Measurements from ENCODE around the gene SMYD3.

The SMYD3 gene

DNA sequence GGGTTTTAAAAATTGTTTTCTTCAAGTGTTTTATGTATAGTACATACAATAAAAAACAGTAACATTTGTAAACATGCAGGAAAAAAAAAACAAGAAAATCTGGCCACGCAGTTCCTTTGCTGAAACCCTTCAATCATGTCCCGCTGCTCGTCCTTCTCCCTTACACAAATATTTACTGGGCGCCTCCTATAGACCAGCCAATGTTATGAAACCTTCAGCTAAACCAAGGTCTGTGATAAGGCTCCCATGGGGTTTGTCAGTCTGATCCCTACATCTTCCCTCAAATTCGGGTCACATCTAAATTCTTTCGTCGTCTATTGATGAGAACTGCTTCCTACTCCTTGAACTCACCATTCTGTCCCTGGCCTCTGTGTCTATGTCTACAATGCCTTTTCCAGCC lies 583.9 kb downstream of the SMYD3 start:
- no peaks in the 10 kb centered on the region for H3K27me3 Mint-ChIP-seq (ENCODE audit: low read depth, poor library complexity)
- peaks cover 13% of the 10 kb centered on the region for H3K36me3 Mint-ChIP-seq (ENCODE audit: low read depth)
- H3K4me1 Mint-ChIP-seq: peaks cover 26% of the 10 kb centered on the region
- peaks cover 9% of the 10 kb centered on the region for H3K9me3 Mint-ChIP-seq
- no peak for DNase-seq
- H3K4me3 Mint-ChIP-seq: no peak overlapping the region
- no peak overlapping the region for H3K27ac Mint-ChIP-seq
- TF ChIP-seq, protein P1, sequence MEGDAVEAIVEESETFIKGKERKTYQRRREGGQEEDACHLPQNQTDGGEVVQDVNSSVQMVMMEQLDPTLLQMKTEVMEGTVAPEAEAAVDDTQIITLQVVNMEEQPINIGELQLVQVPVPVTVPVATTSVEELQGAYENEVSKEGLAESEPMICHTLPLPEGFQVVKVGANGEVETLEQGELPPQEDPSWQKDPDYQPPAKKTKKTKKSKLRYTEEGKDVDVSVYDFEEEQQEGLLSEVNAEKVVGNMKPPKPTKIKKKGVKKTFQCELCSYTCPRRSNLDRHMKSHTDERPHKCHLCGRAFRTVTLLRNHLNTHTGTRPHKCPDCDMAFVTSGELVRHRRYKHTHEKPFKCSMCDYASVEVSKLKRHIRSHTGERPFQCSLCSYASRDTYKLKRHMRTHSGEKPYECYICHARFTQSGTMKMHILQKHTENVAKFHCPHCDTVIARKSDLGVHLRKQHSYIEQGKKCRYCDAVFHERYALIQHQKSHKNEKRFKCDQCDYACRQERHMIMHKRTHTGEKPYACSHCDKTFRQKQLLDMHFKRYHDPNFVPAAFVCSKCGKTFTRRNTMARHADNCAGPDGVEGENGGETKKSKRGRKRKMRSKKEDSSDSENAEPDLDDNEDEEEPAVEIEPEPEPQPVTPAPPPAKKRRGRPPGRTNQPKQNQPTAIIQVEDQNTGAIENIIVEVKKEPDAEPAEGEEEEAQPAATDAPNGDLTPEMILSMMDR (IDR thresholded peaks at IDR 0.05): no peak

GRCh38 chr1:245921417-245921816 lies 585.7 kb downstream of the SMYD3 start:
- Mint-ChIP-seq H3K27ac (no peak overlapping the region), H3K4me1 (peaks cover 9% of the 10 kb centered on the region), H3K27me3 (ENCODE audit: low read depth, poor library complexity) (peaks cover 6% of the 10 kb centered on the region), H3K9me3 (peaks cover 9% of the 10 kb centered on the region), H3K4me3 (no peak overlapping the region), H3K36me3 (ENCODE audit: low read depth) (peaks cover 13% of the 10 kb centered on the region)
- TF ChIP-seq, protein P1 (IDR thresholded peaks at IDR 0.05): no peak
- no peak for DNase-seq

GRCh38 chr1:245917403-245917802 lies 589.7 kb downstream of the SMYD3 start:
- H3K4me1 Mint-ChIP-seq: no peaks in the 10 kb centered on the region
- H3K36me3 Mint-ChIP-seq (ENCODE audit: low read depth): peaks cover 20% of the 10 kb centered on the region
- DNase-seq: no peak
- H3K27ac Mint-ChIP-seq: no peak overlapping the region
- peaks cover 6% of the 10 kb centered on the region for H3K27me3 Mint-ChIP-seq (ENCODE audit: low read depth, poor library complexity)
- H3K4me3 Mint-ChIP-seq: no peak overlapping the region
- H3K9me3 Mint-ChIP-seq: peaks cover 12% of the 10 kb centered on the region
- TF ChIP-seq, protein P1 (IDR thresholded peaks at IDR 0.05): no peak

GRCh38 chr1:245915841-245916240 lies 591.2 kb downstream of the SMYD3 start:
- TF ChIP-seq, protein P1 (IDR thresholded peaks at IDR 0.05): no peak
- no peaks in the 10 kb centered on the region for H3K4me1 Mint-ChIP-seq
- H3K9me3 Mint-ChIP-seq: peaks cover 11% of the 10 kb centered on the region
- peaks cover 18% of the 10 kb centered on the region for H3K36me3 Mint-ChIP-seq (ENCODE audit: low read depth)
- peaks cover 6% of the 10 kb centered on the region for H3K27me3 Mint-ChIP-seq (ENCODE audit: low read depth, poor library complexity)
- H3K4me3 Mint-ChIP-seq: no peak overlapping the region
- no peak overlapping the region for H3K27ac Mint-ChIP-seq
- DNase-seq: no peak

DNA sequence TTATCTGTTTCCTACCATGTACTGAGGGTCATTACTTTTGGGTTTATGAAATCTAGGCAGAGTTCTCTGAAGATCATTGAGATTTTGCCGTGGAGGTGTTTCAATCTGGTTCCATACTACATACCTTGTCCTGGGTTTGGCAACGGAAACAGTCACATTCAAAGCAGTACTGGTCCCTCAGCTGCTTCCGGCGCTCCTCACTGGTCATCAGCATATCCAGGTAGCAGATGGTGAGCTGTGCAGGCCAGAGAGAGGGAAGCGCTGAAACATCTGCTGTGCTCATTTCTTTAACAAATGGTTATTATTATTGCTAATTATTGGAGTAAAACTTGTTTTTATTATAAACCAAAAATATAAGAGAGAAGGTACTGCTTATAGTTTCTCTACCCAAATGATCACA lies 591.7 kb downstream of the SMYD3 start:
- H3K4me1 Mint-ChIP-seq: no peaks in the 10 kb centered on the region
- peaks cover 6% of the 10 kb centered on the region for H3K27me3 Mint-ChIP-seq (ENCODE audit: low read depth, poor library complexity)
- no peak overlapping the region for H3K4me3 Mint-ChIP-seq
- H3K27ac Mint-ChIP-seq: no peak overlapping the region
- peaks cover 13% of the 10 kb centered on the region for H3K36me3 Mint-ChIP-seq (ENCODE audit: low read depth)
- TF ChIP-seq, protein P1 (IDR thresholded peaks at IDR 0.05): no peak
- no peak for DNase-seq
- peaks cover 7% of the 10 kb centered on the region for H3K9me3 Mint-ChIP-seq

- H3K4me1 Mint-ChIP-seq: no peaks in the 10 kb centered on the region
- peaks cover 27% of the 10 kb centered on the region for H3K9me3 Mint-ChIP-seq
- H3K27ac Mint-ChIP-seq: no peak overlapping the region
- H3K36me3 Mint-ChIP-seq (ENCODE audit: low read depth): peaks cover 22% of the 10 kb centered on the region
- H3K27me3 Mint-ChIP-seq (ENCODE audit: low read depth, poor library complexity): peaks cover 2% of the 10 kb centered on the region
- no peak for DNase-seq
- TF ChIP-seq, protein P1 (IDR thresholded peaks at IDR 0.05): no peak
- H3K4me3 Mint-ChIP-seq: no peak overlapping the region
Observed at GRCh38 chr1:245908543-245908942, 598.5 kb downstream of the SMYD3 start.

All from nephron progenitor cell (in vitro differentiated cells).